Heart left ventricle (tissue), 16 donors: Measurements from ENCODE around the gene POLR2J. TPM values are rescaled to one million over a fixed set of nuclear protein-coding genes. Genes with fewer than 3 reads are reported as not detected.

Experiments
- ATAC-seq, 4 donors: fragments of 200-7000 bp; cut with Tn5 transposase; one replicate each; pipeline ENCODE4 v1.9.1; 2020 to 2022; ENCODE audit warnings: moderate library complexity in 4 of 4, mild to moderate bottlenecking in 3 of 4, moderate number of reproducible peaks in 1 of 4
- DNase-seq, 5 donors: peaks; one replicate each; pipeline ENCODE4 v3.0.0-alpha.2; 2020
- H3K27ac ChIP-seq, 12 donors: fragments of 200-600 bp; sonication (generic) in 4 of 12; one replicate each; pipeline versions ENCODE4 v1.5.0 to v1.8.0; 2016 to 2022; ENCODE audit warnings: mild to moderate bottlenecking in 2 of 12
- H3K27me3 ChIP-seq, 9 donors: fragments of 200-600 bp; sonication (generic) in 2 of 9; one replicate each; pipeline versions ENCODE4 v1.5.1 to v1.8.0; 2016 to 2022; ENCODE audit warnings: mild to moderate bottlenecking in 3 of 9
- H3K36me3 ChIP-seq, 9 donors: fragments of 200-600 bp; sonication (generic) in 2 of 9; one replicate each; pipeline versions ENCODE4 v1.5.0 to v1.8.0; 2018 to 2022; ENCODE audit warnings: mild to moderate bottlenecking in 2 of 9
- H3K4me1 ChIP-seq, 12 donors: fragments of 200-600 bp; sonication (generic) in 4 of 12; one replicate each; pipeline versions ENCODE4 v1.5.0 to v1.8.0; 2016 to 2022; ENCODE audit warnings: mild to moderate bottlenecking in 3 of 12
- H3K4me3 ChIP-seq, 12 donors: fragments of 200-600 bp; sonication (generic) in 4 of 12; one replicate each; pipeline versions ENCODE4 v1.5.0 to v1.8.0; 2017 to 2022; ENCODE audit warnings: mild to moderate bottlenecking in 9 of 12, moderate library complexity in 4 of 12
- H3K9me3 ChIP-seq, 12 donors: fragments of 200-600 bp; sonication (generic) in 4 of 12; one replicate each; pipeline versions ENCODE4 v1.5.0 to v1.8.0; 2016 to 2022; ENCODE audit warnings: mild to moderate bottlenecking in 1 of 12
- POLR2A ChIP-seq, 2 donors: fragments of 450-650 bp; IDR thresholded peaks; one replicate each; pipeline ENCODE4 v1.6.1; 2017; ENCODE audit warnings: antibody characterized with exemption in 2 of 2, mild to moderate bottlenecking in 2 of 2, moderate library complexity in 2 of 2
- WGBS, 4 donors: extraction: QIAGEN DNeasy Blood & Tissue Kit in 2 of 4; methylation state at CpG; one replicate each; pipeline versions ENCODE4 v1.1.5 to v1.1.7; 2013 to 2018; 5-methylcytosine and 5-hydroxymethylcytosine counted together
- intact Hi-C, 10 donors: fragments of 100-400 bp; cut with DNase I; formaldehyde crosslinking; loops; one replicate each; pipeline versions ENCODE4 v1.11.1 to v1.14.2; 2022
- polyA plus RNA-seq, 2 donors: library from polyadenylated mRNA; stranded (reverse); fragments of 200-250 nt; gene quantifications; one replicate each; pipeline ENCODE4 v1.2.3, GENCODE V29; 2013
- total RNA-seq, 9 donors: library from RNA; depleted of rRNA in 2 of 9; stranded (reverse); fragments of >200 nt in 2 of 9; fragmentation: NEBNext Ultra II Directional in 3 of 9; extraction: Animal tissue kit (Norgen Biotek cat#: 25700) in 3 of 9; gene quantifications; one replicate each; pipeline versions ENCODE4 v1.1.0 to v1.2.4, GENCODE V29; 2016 to 2023
- TF ChIP-seq, protein P1 (sequence below), 12 donors: fragments of 200-600 bp; sonication (generic) in 4 of 12; IDR thresholded peaks; one replicate each; pipeline versions ENCODE4 v1.5.0 to v1.8.0; 2018 to 2022; ENCODE audit warnings: antibody characterized with exemption in 12 of 12, mild to moderate bottlenecking in 5 of 12
- donor health status: ischemic (EF 13 %, LVEDD 7.1; RV severe dilation, severe dysfunction).
- donor health status: healthy with polysubstance abuse.
- donor health status: DM: no; HTN: yes; CAD: no.
- donor health status: DM: no; HTN: no; CAD: no.
- donor health status: ischemic (EF 25% LVEDD 6.9; RV normal size, moderate dysfunction).
- donor health status: ischemic (EF 25% LVEDD 5.7; RV mildly dilated, moderate dysfunction).
- donor health status: healthy.
- donor health status: DM: yes; HTN: yes; CAD: no.
- donor health status: ischemic (EF 35%, LVEDD 5.7; RV mildly dilated, moderate dysfunction).
- donor health status: nonischemic (EF 11% LVEDD 7.7; RV severe dilation, severe dysfunction).
- donor health status: DM: yes; HTN: yes; CAD: no.
- donor health status: PGD.
- donor health status: ischemic (EF 29% LVEDD 5.4; RV normal size, mild dysfunction).
- donor health status: nonischemic (EF 23%, LVEDD 6.1; RV moderate dilation, normal function).

The POLR2J gene
- total and polyA plus RNA-seq, 11 donors = 34.4 to 227 (median 51.0) TPM

- ATAC-seq (no peak), DNase-seq (no peak)
- intact Hi-C loops = no loop called here
- Histone ChIP-seq H3K4me1 (peaks cover 0 to 14% (median 11%) of the 10 kb centered on the region in 12 donors), H3K4me3 (no peak overlapping the region), H3K9me3 (no peaks in the 10 kb centered on the region), H3K27me3 (no peaks in the 10 kb centered on the region), H3K36me3 (peaks cover 0 to 41% (median 34%) of the 10 kb centered on the region in 9 donors), H3K27ac (no peak overlapping the region)
- no peak for TF ChIP-seq POLR2A (IDR thresholded peaks at IDR 0.05)
- TF ChIP-seq, protein P1, sequence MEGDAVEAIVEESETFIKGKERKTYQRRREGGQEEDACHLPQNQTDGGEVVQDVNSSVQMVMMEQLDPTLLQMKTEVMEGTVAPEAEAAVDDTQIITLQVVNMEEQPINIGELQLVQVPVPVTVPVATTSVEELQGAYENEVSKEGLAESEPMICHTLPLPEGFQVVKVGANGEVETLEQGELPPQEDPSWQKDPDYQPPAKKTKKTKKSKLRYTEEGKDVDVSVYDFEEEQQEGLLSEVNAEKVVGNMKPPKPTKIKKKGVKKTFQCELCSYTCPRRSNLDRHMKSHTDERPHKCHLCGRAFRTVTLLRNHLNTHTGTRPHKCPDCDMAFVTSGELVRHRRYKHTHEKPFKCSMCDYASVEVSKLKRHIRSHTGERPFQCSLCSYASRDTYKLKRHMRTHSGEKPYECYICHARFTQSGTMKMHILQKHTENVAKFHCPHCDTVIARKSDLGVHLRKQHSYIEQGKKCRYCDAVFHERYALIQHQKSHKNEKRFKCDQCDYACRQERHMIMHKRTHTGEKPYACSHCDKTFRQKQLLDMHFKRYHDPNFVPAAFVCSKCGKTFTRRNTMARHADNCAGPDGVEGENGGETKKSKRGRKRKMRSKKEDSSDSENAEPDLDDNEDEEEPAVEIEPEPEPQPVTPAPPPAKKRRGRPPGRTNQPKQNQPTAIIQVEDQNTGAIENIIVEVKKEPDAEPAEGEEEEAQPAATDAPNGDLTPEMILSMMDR (IDR thresholded peaks at IDR 0.05) = no peak
- WGBS, 4 donors = 80 to 87% (median 84%) methylated on average over 8 of the region's 8 CpGs
These were observed 18.3 kb downstream of the POLR2J start for GRCh38 chr7:102460467-102460866.

- intact Hi-C loops = loop anchor here in 1 of 10 donors (10.0 kb wide), 1 partner anchor 55 kb away; no protein-coding TSS in a partner anchor
- H3K4me3 ChIP-seq = no peak overlapping the region
- ATAC-seq (no peak), DNase-seq (no peak)
- TF ChIP-seq, protein P1 (IDR thresholded peaks at IDR 0.05) = no peak
- TF ChIP-seq POLR2A (IDR thresholded peaks at IDR 0.05) = no peak
- 92 to 95% (median 94%) methylated on average over 19 to 24 of the region's 24 CpGs for WGBS, 4 donors
- peaks cover 0 to 44% (median 34%) of the 10 kb centered on the region in 9 donors for H3K36me3 ChIP-seq
- no peaks in the 10 kb centered on the region for H3K9me3 ChIP-seq
- peaks cover 0 to 12% (median 10%) of the 10 kb centered on the region in 12 donors for H3K4me1 ChIP-seq
- H3K27ac ChIP-seq = no peak overlapping the region
- no peaks in the 10 kb centered on the region for H3K27me3 ChIP-seq
These were observed 19.4 kb downstream of the POLR2J start for GRCh38 chr7:102459221-102459844.

DNA sequence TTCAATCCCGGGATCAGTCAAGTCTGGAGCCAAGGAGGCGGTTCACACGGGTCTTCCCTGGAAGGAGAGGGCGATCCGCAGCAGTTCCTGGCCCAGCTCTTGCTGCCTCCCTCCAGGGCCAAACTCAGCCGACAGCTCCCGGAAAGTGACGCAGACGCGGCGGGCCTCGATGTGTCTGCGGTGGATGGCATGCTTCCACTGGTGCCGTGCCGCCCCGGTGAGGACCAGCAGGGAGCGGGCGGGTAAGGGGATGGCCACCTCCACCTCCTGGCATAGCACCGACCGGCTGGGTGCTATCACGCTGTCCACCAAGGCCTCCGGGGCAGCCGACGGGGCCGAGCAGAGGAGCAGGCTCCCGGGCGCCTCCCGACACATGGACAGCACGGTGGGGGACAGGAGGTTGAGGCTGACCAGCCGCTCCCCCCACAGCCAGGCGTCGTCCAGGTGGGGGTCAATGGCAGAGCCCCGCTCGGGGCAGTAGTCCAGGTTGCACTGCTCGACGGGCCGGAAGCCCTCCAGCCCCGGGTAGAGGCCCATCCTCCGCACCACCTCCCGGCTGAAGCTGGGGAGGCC, 21.3 kb downstream of the POLR2J start:
- TF ChIP-seq, protein P1 (IDR thresholded peaks at IDR 0.05) = no peak
- TF ChIP-seq POLR2A (IDR thresholded peaks at IDR 0.05) = no peak
- Histone ChIP-seq H3K9me3 (no peaks in the 10 kb centered on the region), H3K4me3 (no peak overlapping the region), H3K4me1 (peaks cover 0 to 7% (median 0%) of the 10 kb centered on the region in 12 donors), H3K27me3 (no peaks in the 10 kb centered on the region), H3K36me3 (peaks cover 0 to 44% (median 34%) of the 10 kb centered on the region in 9 donors), H3K27ac (no peak overlapping the region)
- 94 to 96% (median 95%) methylated on average over 22 to 40 of the region's 40 CpGs for WGBS, 4 donors
- intact Hi-C loops = loop anchor here in 1 of 10 donors (10.0 kb wide), 1 partner anchor 53 kb away; no protein-coding TSS in a partner anchor
- DNase-seq (no peak), ATAC-seq (no peak)

- DNase-seq = no peak
- intact Hi-C loops = loop anchor here in 1 of 10 donors (10.0 kb wide), 1 partner anchor 52 kb away; no protein-coding TSS in a partner anchor
- Histone ChIP-seq H3K27ac (no peak overlapping the region), H3K4me3 (no peak overlapping the region), H3K4me1 (peaks cover 0 to 11% (median 0%) of the 10 kb centered on the region in 12 donors), H3K36me3 (peaks cover 0 to 44% (median 34%) of the 10 kb centered on the region in 9 donors), H3K27me3 (no peaks in the 10 kb centered on the region), H3K9me3 (no peaks in the 10 kb centered on the region)
- ATAC-seq = no peak
- no peak for TF ChIP-seq POLR2A (IDR thresholded peaks at IDR 0.05)
- TF ChIP-seq, protein P1 (IDR thresholded peaks at IDR 0.05) = no peak
- 88 to 95% (median 93%) methylated on average over 9 to 10 of the region's 10 CpGs for WGBS, 4 donors
These were observed 22.4 kb downstream of the POLR2J start for GRCh38 chr7:102456327-102456726.
